WTC11 (cell line): ENCODE results near the gene KRT35. TPM values are rescaled to one million over a fixed set of nuclear protein-coding genes. Genes with fewer than 3 reads are reported as not detected.

ENCODE experiments used
- ATAC-seq: fragments of 200-7000 bp; cut with Tn5 transposase; 2 replicates; pipeline ENCODE4 v1.10.0; 2021; ENCODE audit warnings: mild to moderate bottlenecking, moderate library complexity
- CTCF ChIA-PET: fragments of 300-600 bp; sonication (Branson Sonifier 250); formaldehyde crosslinking; loops from one replicate; lab custom pipeline; 2021; ENCODE audit warnings: antibody characterized with exemption; lab: Charles Lee
- POLR2A ChIA-PET: fragments of 350-600 bp; sonication (Branson Sonifier 250); formaldehyde crosslinking; loops from one replicate; lab custom pipeline; 2021; ENCODE audit warnings: antibody characterized with exemption; lab: Charles Lee
- DNase-seq: peaks from one replicate; pipeline ENCODE4 v3.0.0; 2021; ENCODE audit warnings: low spot score
- H3K27ac Mint-ChIP-seq: 2 replicates; pipeline ENCODE4 v1.8.0; 2021; ENCODE audit warnings: mixed read lengths
- H3K27me3 Mint-ChIP-seq: 2 replicates; pipeline ENCODE4 v1.8.0; 2021; ENCODE audit warnings: low read depth, mild to moderate bottlenecking, moderate library complexity, mixed read lengths
- H3K36me3 Mint-ChIP-seq: 2 replicates; pipeline ENCODE4 v1.8.0; 2021; ENCODE audit warnings: mixed read lengths
- H3K4me1 Mint-ChIP-seq: 2 replicates; pipeline ENCODE4 v1.8.0; 2022; ENCODE audit warnings: mixed read lengths
- H3K4me3 Mint-ChIP-seq: 2 replicates; pipeline ENCODE4 v1.8.0; 2021; ENCODE audit warnings: mild to moderate bottlenecking, moderate library complexity, mixed read lengths
- H3K9me3 Mint-ChIP-seq: 2 replicates; pipeline ENCODE4 v1.8.0; 2021; ENCODE audit warnings: mixed read lengths
- ATF3 ChIP-seq: sonication (generic); formaldehyde crosslinking; conservative IDR thresholded peaks from 2 replicates; pipeline ENCODE4 v1.8.1; 2022; ENCODE audit warnings: mild to moderate bottlenecking, missing genetic modification reagents
- ELF4 ChIP-seq: sonication (generic); formaldehyde crosslinking; IDR thresholded peaks from 2 replicates; pipeline ENCODE4 v1.8.1; 2022; ENCODE audit warnings: low read depth, mild to moderate bottlenecking, moderate library complexity, missing genetic modification reagents
- FOXK1 ChIP-seq: sonication (generic); formaldehyde crosslinking; IDR thresholded peaks from 2 replicates; pipeline ENCODE4 v1.8.0; 2022; ENCODE audit warnings: mild to moderate bottlenecking, moderate library complexity, missing genetic modification reagents
- IRF1 ChIP-seq: sonication (generic); formaldehyde crosslinking; IDR thresholded peaks from 2 replicates; pipeline ENCODE4 v1.8.0; 2023; ENCODE audit warnings: missing genetic modification reagents
- IRF2 ChIP-seq: sonication (generic); formaldehyde crosslinking; IDR thresholded peaks from 2 replicates; pipeline ENCODE4 v1.8.0; 2022; ENCODE audit warnings: low read depth, missing genetic modification reagents, borderline replicate concordance
- PRRX2 ChIP-seq: fragments of 250-450 bp; sonication (Bioruptor Pico); IDR thresholded peaks from 2 replicates; pipeline ENCODE4 v1.8.0; 2021; ENCODE audit warnings: mild to moderate bottlenecking
- SOX15 ChIP-seq: fragments of 250-450 bp; sonication (Bioruptor Pico); IDR thresholded peaks from 2 replicates; pipeline ENCODE4 v1.9.0; 2021; ENCODE audit warnings: mild to moderate bottlenecking
- TEAD1 ChIP-seq: sonication (generic); formaldehyde crosslinking; IDR thresholded peaks from 2 replicates; pipeline ENCODE4 v1.8.0; 2022; ENCODE audit warnings: mild to moderate bottlenecking, missing genetic modification reagents
- ZBTB21 ChIP-seq: sonication (generic); formaldehyde crosslinking; IDR thresholded peaks from 2 replicates; pipeline ENCODE4 v1.8.1; 2023; ENCODE audit warnings: mild to moderate bottlenecking, missing genetic modification reagents, borderline replicate concordance
- ZNF219 ChIP-seq: sonication (generic); formaldehyde crosslinking; IDR thresholded peaks from 2 replicates; pipeline ENCODE4 v1.8.0; 2023; ENCODE audit warnings: missing genetic modification reagents, mild to moderate bottlenecking, borderline replicate concordance
- ZNF423 ChIP-seq: fragments of 250-450 bp; sonication (Bioruptor Pico); IDR thresholded peaks from 2 replicates; pipeline ENCODE4 v2.1.2; 2022; ENCODE audit warnings: mild to moderate bottlenecking, moderate library complexity
- ZNF425 ChIP-seq: fragments of 250-450 bp; sonication (Bioruptor Pico); conservative IDR thresholded peaks from 2 replicates; pipeline ENCODE4 v1.9.0; 2021; ENCODE audit warnings: mild to moderate bottlenecking
- total RNA-seq: library from RNA; stranded (reverse); gene quantifications from 3 replicates; pipeline ENCODE4 v1.2.3, GENCODE V29; 2021
- TF ChIP-seq, protein P1 (sequence below): fragments of 250-450 bp; sonication (Bioruptor Pico); IDR thresholded peaks from 2 replicates; pipeline ENCODE4 v1.9.0; 2021; ENCODE audit warnings: mild to moderate bottlenecking, borderline replicate concordance
- TF ChIP-seq, protein P2 (sequence below): fragments of 250-450 bp; sonication (Bioruptor Pico); IDR thresholded peaks from 2 replicates; pipeline ENCODE4 v2.1.2; 2022; ENCODE audit warnings: mild to moderate bottlenecking, moderate library complexity

KRT35 gene
- total RNA-seq, 1 experiment from 2014 or later, result not detected

GRCh38 chr17:41480136-41480535, 815 bp downstream of the KRT35 start:
- TF ChIP-seq ZNF423 (CRISPR knock-in tag), result no peak
- TF ChIP-seq IRF1 (CRISPR knock-in tag), result no peak
- TF ChIP-seq, all 79 proteins: peak for 0
- peaks cover 5% of the 10 kb centered on the region; the same call in 1 of the 2 replicates for H3K27me3 Mint-ChIP-seq
- H3K9me3 Mint-ChIP-seq, result no peaks in the 10 kb centered on the region
- no peaks in the 10 kb centered on the region for H3K4me1 Mint-ChIP-seq
- CTCF ChIA-PET, result interaction anchor here (2.0 kb wide), 1 partner anchor 68 kb away, joined by 6 read pairs; no protein-coding TSS in a partner anchor
- DNase-seq, result no peak
- POLR2A ChIA-PET, result no interaction called here
- no peak for ATAC-seq
- H3K36me3 Mint-ChIP-seq, result no peaks in the 10 kb centered on the region
- no peak overlapping the region for H3K4me3 Mint-ChIP-seq
- no peak overlapping the region for H3K27ac Mint-ChIP-seq

DNA sequence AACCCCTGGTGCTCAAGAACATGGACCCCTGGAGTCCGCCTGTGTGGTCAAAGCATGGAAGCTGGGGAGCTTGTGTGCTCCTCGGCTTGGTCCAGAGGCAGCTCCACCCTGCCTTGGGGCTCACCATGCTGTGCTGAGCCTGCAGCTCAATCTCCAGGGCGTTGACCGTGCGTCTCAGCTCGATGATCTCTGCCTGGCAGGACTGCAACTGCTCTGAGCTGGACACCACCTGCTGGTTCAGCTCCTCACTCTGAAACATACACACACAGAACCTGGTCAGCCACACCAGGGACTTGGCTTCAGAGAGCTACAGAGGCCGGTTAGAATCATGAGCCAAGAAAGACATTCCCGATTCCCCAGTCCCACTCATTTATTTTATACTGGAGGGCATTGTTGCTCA, 2.7 kb downstream of the KRT35 start:
- no peaks in the 10 kb centered on the region for H3K4me1 Mint-ChIP-seq
- H3K36me3 Mint-ChIP-seq, result no peaks in the 10 kb centered on the region
- DNase-seq (no peak), ATAC-seq (no peak)
- H3K27me3 Mint-ChIP-seq, result no peaks in the 10 kb centered on the region
- H3K27ac Mint-ChIP-seq, result no peak overlapping the region
- TF ChIP-seq, protein P1, sequence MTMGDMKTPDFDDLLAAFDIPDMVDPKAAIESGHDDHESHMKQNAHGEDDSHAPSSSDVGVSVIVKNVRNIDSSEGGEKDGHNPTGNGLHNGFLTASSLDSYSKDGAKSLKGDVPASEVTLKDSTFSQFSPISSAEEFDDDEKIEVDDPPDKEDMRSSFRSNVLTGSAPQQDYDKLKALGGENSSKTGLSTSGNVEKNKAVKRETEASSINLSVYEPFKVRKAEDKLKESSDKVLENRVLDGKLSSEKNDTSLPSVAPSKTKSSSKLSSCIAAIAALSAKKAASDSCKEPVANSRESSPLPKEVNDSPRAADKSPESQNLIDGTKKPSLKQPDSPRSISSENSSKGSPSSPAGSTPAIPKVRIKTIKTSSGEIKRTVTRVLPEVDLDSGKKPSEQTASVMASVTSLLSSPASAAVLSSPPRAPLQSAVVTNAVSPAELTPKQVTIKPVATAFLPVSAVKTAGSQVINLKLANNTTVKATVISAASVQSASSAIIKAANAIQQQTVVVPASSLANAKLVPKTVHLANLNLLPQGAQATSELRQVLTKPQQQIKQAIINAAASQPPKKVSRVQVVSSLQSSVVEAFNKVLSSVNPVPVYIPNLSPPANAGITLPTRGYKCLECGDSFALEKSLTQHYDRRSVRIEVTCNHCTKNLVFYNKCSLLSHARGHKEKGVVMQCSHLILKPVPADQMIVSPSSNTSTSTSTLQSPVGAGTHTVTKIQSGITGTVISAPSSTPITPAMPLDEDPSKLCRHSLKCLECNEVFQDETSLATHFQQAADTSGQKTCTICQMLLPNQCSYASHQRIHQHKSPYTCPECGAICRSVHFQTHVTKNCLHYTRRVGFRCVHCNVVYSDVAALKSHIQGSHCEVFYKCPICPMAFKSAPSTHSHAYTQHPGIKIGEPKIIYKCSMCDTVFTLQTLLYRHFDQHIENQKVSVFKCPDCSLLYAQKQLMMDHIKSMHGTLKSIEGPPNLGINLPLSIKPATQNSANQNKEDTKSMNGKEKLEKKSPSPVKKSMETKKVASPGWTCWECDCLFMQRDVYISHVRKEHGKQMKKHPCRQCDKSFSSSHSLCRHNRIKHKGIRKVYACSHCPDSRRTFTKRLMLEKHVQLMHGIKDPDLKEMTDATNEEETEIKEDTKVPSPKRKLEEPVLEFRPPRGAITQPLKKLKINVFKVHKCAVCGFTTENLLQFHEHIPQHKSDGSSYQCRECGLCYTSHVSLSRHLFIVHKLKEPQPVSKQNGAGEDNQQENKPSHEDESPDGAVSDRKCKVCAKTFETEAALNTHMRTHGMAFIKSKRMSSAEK, result no peak
- TF ChIP-seq, protein P2, sequence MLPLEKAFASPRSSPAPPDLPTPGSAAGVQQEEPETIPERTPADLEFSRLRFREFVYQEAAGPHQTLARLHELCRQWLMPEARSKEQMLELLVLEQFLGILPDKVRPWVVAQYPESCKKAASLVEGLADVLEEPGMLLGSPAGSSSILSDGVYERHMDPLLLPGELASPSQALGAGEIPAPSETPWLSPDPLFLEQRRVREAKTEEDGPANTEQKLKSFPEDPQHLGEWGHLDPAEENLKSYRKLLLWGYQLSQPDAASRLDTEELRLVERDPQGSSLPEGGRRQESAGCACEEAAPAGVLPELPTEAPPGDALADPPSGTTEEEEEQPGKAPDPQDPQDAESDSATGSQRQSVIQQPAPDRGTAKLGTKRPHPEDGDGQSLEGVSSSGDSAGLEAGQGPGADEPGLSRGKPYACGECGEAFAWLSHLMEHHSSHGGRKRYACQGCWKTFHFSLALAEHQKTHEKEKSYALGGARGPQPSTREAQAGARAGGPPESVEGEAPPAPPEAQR (CRISPR knock-in tag), result no peak
- no peak for TF ChIP-seq SOX15
- no peak for TF ChIP-seq ZNF423 (CRISPR knock-in tag)
- no peak for TF ChIP-seq ZNF425
- TF ChIP-seq PRRX2 (CRISPR knock-in tag), result no peak
- TF ChIP-seq ZNF219 (CRISPR knock-in tag), result no peak
- TF ChIP-seq ZBTB21 (CRISPR knock-in tag), result no peak
- no peak for TF ChIP-seq FOXK1 (CRISPR knock-in tag)
- CTCF ChIA-PET, result interaction anchor here (0.8 to 1.5 kb wide), 2 partner anchors 9 to 71 kb away, joined by 4 to 5 read pairs; no protein-coding TSS in a partner anchor
- POLR2A ChIA-PET, result interaction anchor here (0.5 kb wide), 1 partner anchor 31 kb away, joined by 3 read pairs; no protein-coding TSS in a partner anchor
- H3K4me3 Mint-ChIP-seq, result no peak overlapping the region
- no peaks in the 10 kb centered on the region for H3K9me3 Mint-ChIP-seq

- DNase-seq (no peak), ATAC-seq (no peak)
- H3K9me3 Mint-ChIP-seq, result peaks cover 1% of the 10 kb centered on the region
- no peaks in the 10 kb centered on the region for H3K27me3 Mint-ChIP-seq
- H3K4me1 Mint-ChIP-seq, result no peaks in the 10 kb centered on the region
- TF ChIP-seq TEAD1 (CRISPR knock-in tag), result no peak
- TF ChIP-seq ATF3, result no peak
- TF ChIP-seq IRF2 (CRISPR knock-in tag), result no peak
- TF ChIP-seq ELF4 (CRISPR knock-in tag), result no peak
- POLR2A ChIA-PET, result no interaction called here
- no peak overlapping the region for H3K4me3 Mint-ChIP-seq
- CTCF ChIA-PET, result interaction anchor here (0.8 to 1.5 kb wide), 2 partner anchors 10 to 72 kb away, joined by 4 to 5 read pairs; no protein-coding TSS in a partner anchor
- H3K36me3 Mint-ChIP-seq, result no peaks in the 10 kb centered on the region
- H3K27ac Mint-ChIP-seq, result no peak overlapping the region
Measured at GRCh38 chr17:41476866-41477815, 3.8 kb downstream of the KRT35 start.
